ENCODE measurements around the gene USB1.

GRCh38 chr16:58022601-58023371, 21.6 kb downstream of the USB1 start:
- TF ChIP-seq EZH2 (IDR thresholded peaks at IDR 0.05) = no peak
- TF ChIP-seq, protein P1, sequence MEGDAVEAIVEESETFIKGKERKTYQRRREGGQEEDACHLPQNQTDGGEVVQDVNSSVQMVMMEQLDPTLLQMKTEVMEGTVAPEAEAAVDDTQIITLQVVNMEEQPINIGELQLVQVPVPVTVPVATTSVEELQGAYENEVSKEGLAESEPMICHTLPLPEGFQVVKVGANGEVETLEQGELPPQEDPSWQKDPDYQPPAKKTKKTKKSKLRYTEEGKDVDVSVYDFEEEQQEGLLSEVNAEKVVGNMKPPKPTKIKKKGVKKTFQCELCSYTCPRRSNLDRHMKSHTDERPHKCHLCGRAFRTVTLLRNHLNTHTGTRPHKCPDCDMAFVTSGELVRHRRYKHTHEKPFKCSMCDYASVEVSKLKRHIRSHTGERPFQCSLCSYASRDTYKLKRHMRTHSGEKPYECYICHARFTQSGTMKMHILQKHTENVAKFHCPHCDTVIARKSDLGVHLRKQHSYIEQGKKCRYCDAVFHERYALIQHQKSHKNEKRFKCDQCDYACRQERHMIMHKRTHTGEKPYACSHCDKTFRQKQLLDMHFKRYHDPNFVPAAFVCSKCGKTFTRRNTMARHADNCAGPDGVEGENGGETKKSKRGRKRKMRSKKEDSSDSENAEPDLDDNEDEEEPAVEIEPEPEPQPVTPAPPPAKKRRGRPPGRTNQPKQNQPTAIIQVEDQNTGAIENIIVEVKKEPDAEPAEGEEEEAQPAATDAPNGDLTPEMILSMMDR (IDR thresholded peaks at IDR 0.05) = no peak
